ENCODE data around the gene KIR3DL2.
"Not testable (repeated sequence)": the region's sequence is repeated elsewhere in the genome, so short reads cannot be mapped to it uniquely, and the experiment has no call there.

The KIR3DL2 gene

DNA sequence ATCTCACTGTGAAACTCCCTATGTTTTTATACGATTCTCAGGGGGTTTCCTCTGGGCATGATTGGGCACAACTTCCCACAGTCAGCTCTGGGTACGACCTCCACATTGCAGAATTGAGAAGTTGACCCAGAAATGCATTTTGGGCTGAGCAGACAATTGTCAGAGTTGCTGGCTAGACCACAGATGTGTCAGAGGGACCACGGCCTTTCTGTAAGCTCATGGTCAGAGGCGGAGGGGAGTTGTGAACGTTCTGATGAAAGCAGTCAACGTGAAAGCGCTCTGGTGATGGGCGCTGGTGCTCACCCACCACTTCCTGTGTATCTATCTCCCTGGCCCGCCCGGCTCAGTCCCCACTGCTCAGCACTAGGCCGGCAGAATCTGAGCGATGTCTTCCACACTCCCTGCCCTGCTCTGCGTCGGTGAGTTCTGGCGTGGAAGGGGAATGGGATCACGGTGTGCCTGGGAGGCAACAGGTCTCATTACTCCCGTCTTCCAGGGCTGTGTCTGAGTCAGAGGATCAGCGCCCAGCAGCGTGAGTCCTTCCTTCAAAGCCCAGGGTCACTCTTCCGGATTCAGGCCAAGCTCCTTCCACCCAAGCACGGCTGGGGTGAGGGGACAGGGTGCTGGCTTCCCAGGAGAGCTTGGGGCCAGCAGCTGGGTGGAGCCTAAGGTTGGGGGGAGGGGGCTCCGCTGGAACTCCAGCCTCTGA, 55.7 kb downstream of the KIR3DL2 start, which contains the start of gene NCR1:
Gene NCR1, plus strand, starts transcription at position 346 of the 709 bp plus-strand sequence. Its CDS starts 40 bp downstream, at position 386.
- no peak within 1 kb of the TSS for H3K9ac ChIP-seq (ENCODE audit: low read length)
- peak within 1 kb of the TSS; percentile 56; the same call in 1 of the 2 replicates for H2AFZ ChIP-seq (ENCODE audit: low read length)
- no peaks in the 10 kb centered on the region for H3K27me3 ChIP-seq (ENCODE audit: insufficient read depth, low read length)
- H4K20me1 ChIP-seq (ENCODE audit: insufficient read depth, low read length): no peaks in the 10 kb centered on the region
- no peaks in the 10 kb centered on the region for H3K9me2 ChIP-seq (ENCODE audit: low read depth, low read length)
- no peaks in the 10 kb centered on the region for H3K9me3 ChIP-seq (ENCODE audit: low read length)
- H3K36me3 ChIP-seq (ENCODE audit: insufficient read depth, low read length): no peaks in the 10 kb centered on the region; the same call in 1 of the 2 replicates
- no peak for TF ChIP-seq EZH2 (IDR thresholded peaks at IDR 0.05; ENCODE audit: borderline replicate concordance, low read length)
- TF ChIP-seq, protein P1, sequence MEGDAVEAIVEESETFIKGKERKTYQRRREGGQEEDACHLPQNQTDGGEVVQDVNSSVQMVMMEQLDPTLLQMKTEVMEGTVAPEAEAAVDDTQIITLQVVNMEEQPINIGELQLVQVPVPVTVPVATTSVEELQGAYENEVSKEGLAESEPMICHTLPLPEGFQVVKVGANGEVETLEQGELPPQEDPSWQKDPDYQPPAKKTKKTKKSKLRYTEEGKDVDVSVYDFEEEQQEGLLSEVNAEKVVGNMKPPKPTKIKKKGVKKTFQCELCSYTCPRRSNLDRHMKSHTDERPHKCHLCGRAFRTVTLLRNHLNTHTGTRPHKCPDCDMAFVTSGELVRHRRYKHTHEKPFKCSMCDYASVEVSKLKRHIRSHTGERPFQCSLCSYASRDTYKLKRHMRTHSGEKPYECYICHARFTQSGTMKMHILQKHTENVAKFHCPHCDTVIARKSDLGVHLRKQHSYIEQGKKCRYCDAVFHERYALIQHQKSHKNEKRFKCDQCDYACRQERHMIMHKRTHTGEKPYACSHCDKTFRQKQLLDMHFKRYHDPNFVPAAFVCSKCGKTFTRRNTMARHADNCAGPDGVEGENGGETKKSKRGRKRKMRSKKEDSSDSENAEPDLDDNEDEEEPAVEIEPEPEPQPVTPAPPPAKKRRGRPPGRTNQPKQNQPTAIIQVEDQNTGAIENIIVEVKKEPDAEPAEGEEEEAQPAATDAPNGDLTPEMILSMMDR (IDR thresholded peaks at IDR 0.05; ENCODE audit: low read length): no peak
- H3K4me1 ChIP-seq (ENCODE audit: insufficient read depth, low read length, severe bottlenecking): peaks cover 11% of the 10 kb centered on the region
- no peak within 1 kb of the TSS for H3K4me3 ChIP-seq (ENCODE audit: low read depth, low read length, poor library complexity, severe bottlenecking)
- no peaks in the 10 kb centered on the region for H3F3A ChIP-seq (ENCODE audit: insufficient read depth, low read length)
- no peak within 1 kb of the TSS; the same call in 1 of the 2 replicates for H3K4me2 ChIP-seq (ENCODE audit: low read length)
- no peaks in the 10 kb centered on the region for H3K79me2 ChIP-seq (ENCODE audit: insufficient read depth, low read length)
- H3K27ac ChIP-seq (ENCODE audit: low read depth, low read length, poor library complexity, severe bottlenecking): no peak within 1 kb of the TSS

DNA sequence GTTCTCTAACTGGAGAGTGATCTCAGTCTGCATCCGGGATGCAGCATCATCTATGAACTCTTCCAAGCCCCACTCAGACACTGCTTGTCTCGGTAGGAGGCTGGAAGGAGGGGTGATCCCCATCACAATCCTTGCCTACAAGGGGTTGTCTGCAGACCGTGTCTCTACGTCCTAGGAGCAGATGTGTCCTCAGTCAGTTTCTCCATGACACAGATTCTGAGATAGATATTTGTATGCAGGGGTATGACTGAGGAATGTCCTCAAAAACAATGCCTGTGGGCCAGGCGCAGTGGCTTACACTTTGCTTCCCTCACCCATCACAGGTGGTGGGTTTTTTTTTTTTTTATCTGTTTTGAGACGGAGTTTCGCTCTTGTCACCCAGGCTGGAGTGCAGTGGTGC, 56.6 kb downstream of the KIR3DL2 start:
- H3K27ac ChIP-seq (ENCODE audit: low read depth, low read length, poor library complexity, severe bottlenecking): no peak overlapping the region
- H3K4me2 ChIP-seq (ENCODE audit: low read length): no peak overlapping the region
- H3K27me3 ChIP-seq (ENCODE audit: insufficient read depth, low read length): no peaks in the 10 kb centered on the region
- H3K9me3 ChIP-seq (ENCODE audit: low read length): no peaks in the 10 kb centered on the region
- H3K36me3 ChIP-seq (ENCODE audit: insufficient read depth, low read length): no peaks in the 10 kb centered on the region; the same call in 1 of the 2 replicates
- H3K79me2 ChIP-seq (ENCODE audit: insufficient read depth, low read length): no peaks in the 10 kb centered on the region
- H4K20me1 ChIP-seq (ENCODE audit: insufficient read depth, low read length): no peaks in the 10 kb centered on the region
- no peaks in the 10 kb centered on the region for H3F3A ChIP-seq (ENCODE audit: insufficient read depth, low read length)
- no peak for TF ChIP-seq EZH2 (IDR thresholded peaks at IDR 0.05; ENCODE audit: borderline replicate concordance, low read length)
- TF ChIP-seq, protein P1 (IDR thresholded peaks at IDR 0.05; ENCODE audit: low read length): no peak
- no peak overlapping the region for H3K9ac ChIP-seq (ENCODE audit: low read length)
- H2AFZ ChIP-seq (ENCODE audit: low read length): no peak overlapping the region
- no peaks in the 10 kb centered on the region for H3K9me2 ChIP-seq (ENCODE audit: low read depth, low read length)
- peaks cover 11% of the 10 kb centered on the region for H3K4me1 ChIP-seq (ENCODE audit: insufficient read depth, low read length, severe bottlenecking)
- no peak overlapping the region for H3K4me3 ChIP-seq (ENCODE audit: low read depth, low read length, poor library complexity, severe bottlenecking)

DNA sequence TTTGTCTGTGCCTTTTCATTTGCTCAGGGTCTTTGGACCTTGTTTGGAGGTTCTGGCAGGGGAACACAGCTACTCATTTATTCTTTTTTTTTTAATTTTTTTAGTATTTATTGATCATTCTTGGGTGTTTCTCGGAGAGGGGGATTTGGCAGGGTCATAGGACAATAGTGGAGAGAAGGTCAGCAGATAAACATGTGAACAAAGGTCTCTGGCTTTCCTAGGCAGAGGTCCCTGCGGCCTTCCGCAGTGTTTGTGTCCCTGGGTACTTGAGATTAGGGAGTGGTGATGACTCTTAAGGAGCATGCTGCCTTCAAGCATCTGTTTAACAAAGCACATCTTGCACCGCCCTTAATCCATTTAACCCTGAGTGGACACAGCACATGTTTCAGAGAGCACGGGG, 57.7 kb downstream of the KIR3DL2 start:
- H3K4me2 ChIP-seq (ENCODE audit: low read length); H2AFZ ChIP-seq (ENCODE audit: low read length); H3K79me2 ChIP-seq (ENCODE audit: insufficient read depth, low read length); H3K9me3 ChIP-seq (ENCODE audit: low read length); H3K27ac ChIP-seq (ENCODE audit: low read depth, low read length, poor library complexity, severe bottlenecking); H3K9me2 ChIP-seq (ENCODE audit: low read depth, low read length); H3F3A ChIP-seq (ENCODE audit: insufficient read depth, low read length); H3K36me3 ChIP-seq (ENCODE audit: insufficient read depth, low read length); H4K20me1 ChIP-seq (ENCODE audit: insufficient read depth, low read length); H3K4me3 ChIP-seq (ENCODE audit: low read depth, low read length, poor library complexity, severe bottlenecking); H3K9ac ChIP-seq (ENCODE audit: low read length); H3K27me3 ChIP-seq (ENCODE audit: insufficient read depth, low read length): not testable (repeated sequence)
- peaks cover 11% of the 10 kb centered on the region for H3K4me1 ChIP-seq (ENCODE audit: insufficient read depth, low read length, severe bottlenecking)

Data from OCI-LY1 (cell line).